ENCODE data around the gene TTC21B. TPM values are rescaled to one million over a fixed set of nuclear protein-coding genes. Genes with fewer than 3 reads are reported as not detected.

Gene TTC21B
- total and polyA plus RNA-seq, 10 of the 15 experiments (the other 5 are each of a cell fraction or from before 2014, with no cell fraction given), result 2.7 to 22.4 (median 11.3) TPM

DNA sequence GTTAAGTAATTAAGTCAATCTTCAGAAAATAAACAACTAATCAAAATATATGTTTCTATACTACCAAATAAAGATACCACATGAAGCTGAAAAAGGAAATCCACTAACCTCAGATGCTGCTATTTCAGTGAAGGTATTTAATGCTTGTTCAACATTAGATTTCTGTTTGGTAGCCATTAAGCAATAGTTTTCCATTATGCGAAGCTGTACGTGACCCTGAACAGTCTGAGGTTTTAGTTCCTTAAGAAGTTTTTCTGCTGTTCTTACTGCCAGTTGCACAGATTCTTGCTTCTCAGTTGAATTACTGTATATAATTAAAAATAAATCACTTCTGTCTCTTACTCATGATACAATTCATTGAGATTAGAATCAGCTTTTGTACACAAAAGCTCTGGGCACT is 65.4 kb downstream of the TTC21B start:
- H3K4me1 ChIP-seq (ENCODE audit: control insufficient read depth, insufficient read depth, low read length), result no peaks in the 10 kb centered on the region
- in situ Hi-C loops (cut with MboI) (no loop called here), intact Hi-C loops (cut with micrococcal nuclease; ENCODE audit: unreplicated experiment) (no loop called here)
- no peak overlapping the region for H3K4me2 ChIP-seq (ENCODE audit: control insufficient read depth, insufficient read depth)
- ChIA-PET RAD21 (ENCODE audit: unreplicated experiment) (no interaction called here), CTCF (interaction anchor here (0.8 to 1.0 kb wide), 2 partner anchors 14 to 16 kb away, joined by 3 to 5 read pairs; no protein-coding TSS in a partner anchor), SMC1A (ENCODE audit: uncharacterized antibody, unreplicated experiment) (interaction anchor here (1.7 to 3.2 kb wide), 2 partner anchors 14 kb away, joined by 8 to 12 read pairs; no protein-coding TSS in a partner anchor), POLR2A (no interaction called here)
- WGBS (ENCODE audit: insufficient coverage, insufficient replicate concordance, low lambda C conversion rate, missing lambda C conversion rate), result 96% methylated on average over 2 of the region's 2 CpGs
- no peak for FAIRE-seq
- ATAC-seq, result no peak
- no peaks in the 10 kb centered on the region for H4K20me1 ChIP-seq (ENCODE audit: control insufficient read depth, insufficient read depth)
- H3K9ac ChIP-seq (ENCODE audit: control insufficient read depth, insufficient read depth, low read length), result no peak overlapping the region
- H3K79me2 ChIP-seq (ENCODE audit: control insufficient read depth, insufficient read depth, low read length), result no peaks in the 10 kb centered on the region
- H3K27ac ChIP-seq (ENCODE audit: control insufficient read depth, insufficient read depth), result no peak overlapping the region
- TF ChIP-seq ZZZ3 (IDR thresholded peaks at IDR 0.05; ENCODE audit: control insufficient read depth, insufficient read length, low read depth) (no peak), CBX3 (IDR thresholded peaks at IDR 0.05; ENCODE audit: borderline replicate concordance, low read depth) (no peak), ZNF622 (IDR thresholded peaks at IDR 0.05) (no peak), BACH1 (IDR thresholded peaks at IDR 0.05; ENCODE audit: borderline replicate concordance) (no peak), SMC3 (IDR thresholded peaks at IDR 0.05; ENCODE audit: borderline replicate concordance, low read length) (no peak)
- TF ChIP-seq, protein P1, sequence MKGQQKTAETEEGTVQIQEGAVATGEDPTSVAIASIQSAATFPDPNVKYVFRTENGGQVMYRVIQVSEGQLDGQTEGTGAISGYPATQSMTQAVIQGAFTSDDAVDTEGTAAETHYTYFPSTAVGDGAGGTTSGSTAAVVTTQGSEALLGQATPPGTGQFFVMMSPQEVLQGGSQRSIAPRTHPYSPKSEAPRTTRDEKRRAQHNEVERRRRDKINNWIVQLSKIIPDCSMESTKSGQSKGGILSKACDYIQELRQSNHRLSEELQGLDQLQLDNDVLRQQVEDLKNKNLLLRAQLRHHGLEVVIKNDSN (IDR thresholded peaks at IDR 0.05; ENCODE audit: borderline replicate concordance, extremely low read length, insufficient read depth, low read depth, low read length), result no peak
- TF ChIP-seq, protein P2, sequence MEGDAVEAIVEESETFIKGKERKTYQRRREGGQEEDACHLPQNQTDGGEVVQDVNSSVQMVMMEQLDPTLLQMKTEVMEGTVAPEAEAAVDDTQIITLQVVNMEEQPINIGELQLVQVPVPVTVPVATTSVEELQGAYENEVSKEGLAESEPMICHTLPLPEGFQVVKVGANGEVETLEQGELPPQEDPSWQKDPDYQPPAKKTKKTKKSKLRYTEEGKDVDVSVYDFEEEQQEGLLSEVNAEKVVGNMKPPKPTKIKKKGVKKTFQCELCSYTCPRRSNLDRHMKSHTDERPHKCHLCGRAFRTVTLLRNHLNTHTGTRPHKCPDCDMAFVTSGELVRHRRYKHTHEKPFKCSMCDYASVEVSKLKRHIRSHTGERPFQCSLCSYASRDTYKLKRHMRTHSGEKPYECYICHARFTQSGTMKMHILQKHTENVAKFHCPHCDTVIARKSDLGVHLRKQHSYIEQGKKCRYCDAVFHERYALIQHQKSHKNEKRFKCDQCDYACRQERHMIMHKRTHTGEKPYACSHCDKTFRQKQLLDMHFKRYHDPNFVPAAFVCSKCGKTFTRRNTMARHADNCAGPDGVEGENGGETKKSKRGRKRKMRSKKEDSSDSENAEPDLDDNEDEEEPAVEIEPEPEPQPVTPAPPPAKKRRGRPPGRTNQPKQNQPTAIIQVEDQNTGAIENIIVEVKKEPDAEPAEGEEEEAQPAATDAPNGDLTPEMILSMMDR (IDR thresholded peaks at IDR 0.05 in 2 of 3, conservative IDR thresholded peaks at IDR 0.05 in 1 of 3; ENCODE audit: control insufficient read depth in 2 of 3, extremely low read depth in 1 of 3, insufficient read depth in 1 of 3, low read depth in 3 of 3, low read length in 3 of 3), result no peak
- no peak for DNase-seq (ENCODE audit: low read depth, low spot score)
- no peaks in the 10 kb centered on the region for H3K27me3 ChIP-seq (replicated peaks in 1 of 2; ENCODE audit: control insufficient read depth in 2 of 2, insufficient read depth in 2 of 2, low read length in 1 of 2)
- H3K9me3 ChIP-seq (replicated peaks; ENCODE audit: control insufficient read depth, insufficient read depth, low read length), result no peaks in the 10 kb centered on the region
- no peak overlapping the region for H3K4me3 ChIP-seq
- BruUV-seq (replicated peaks), result no TSS peak
- H2AFZ ChIP-seq (ENCODE audit: control insufficient read depth, low read depth, low read length), result no peak overlapping the region
- H3K36me3 ChIP-seq (ENCODE audit: control insufficient read depth in 2 of 2, insufficient read depth in 2 of 2, low read length in 1 of 2), result peaks cover 0 to 9% of the 10 kb centered on the region in 2 experiments; a peak in 2 of 4 replicates

Measured in GM12878 (cell line).